Measurements from ENCODE around the gene SLC4A8. TPM values are rescaled to one million over a fixed set of nuclear protein-coding genes. Genes with fewer than 3 reads are reported as not detected.

Gene SLC4A8
- total and polyA plus RNA-seq, 12 donors, result 3.0 to 27.0 (median 11.6) TPM

- DNase-seq, result no peak
- no peaks in the 10 kb centered on the region for H3K9me3 ChIP-seq (replicated peaks in 1 of 3)
- no peaks in the 10 kb centered on the region for H3K27me3 ChIP-seq
- WGBS, 4 donors, result 83 to 91% (median 89%) methylated on average over 4 to 6 of the region's 6 CpGs
- H3K4me3 ChIP-seq, result no peak overlapping the region
- H3K36me3 ChIP-seq (replicated peaks in 1 of 2), result no peaks in the 10 kb centered on the region
- H3K27ac ChIP-seq, result no peak overlapping the region
- no peaks in the 10 kb centered on the region for H3K4me1 ChIP-seq (replicated peaks in 1 of 2)
- TF ChIP-seq POLR2A (IDR thresholded peaks at IDR 0.05) (no peak), CTCF (IDR thresholded peaks at IDR 0.05) (no peak)
- intact Hi-C loops (cut with DNase I), result no loop called here
These were observed 104.4 kb downstream of the SLC4A8 start for GRCh38 chr12:51528852-51529650.

DNA sequence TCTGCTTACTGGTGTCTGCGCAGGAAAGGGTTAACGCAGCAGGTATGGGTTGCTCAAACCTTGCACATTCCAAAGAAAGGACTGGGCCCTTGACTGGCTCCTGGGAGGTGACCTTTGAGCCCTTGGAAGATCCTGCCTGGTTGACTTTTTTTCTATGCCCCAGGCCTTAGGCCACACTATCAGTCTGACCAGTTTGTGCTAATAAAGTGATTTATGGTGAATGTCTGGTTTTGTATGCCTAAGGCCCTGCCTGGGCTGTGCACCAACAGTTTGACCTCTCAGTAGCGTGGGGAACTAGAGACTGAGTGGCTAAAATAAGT is 105.0 kb downstream of the SLC4A8 start:
- intact Hi-C loops (cut with DNase I), result no loop called here
- TF ChIP-seq CTCF (IDR thresholded peaks at IDR 0.05) (no peak), POLR2A (IDR thresholded peaks at IDR 0.05) (no peak)
- Histone ChIP-seq H3K36me3 (replicated peaks in 1 of 2) (no peaks in the 10 kb centered on the region), H3K27me3 (no peaks in the 10 kb centered on the region), H3K4me1 (replicated peaks in 1 of 2) (no peaks in the 10 kb centered on the region), H3K4me3 (no peak overlapping the region), H3K9me3 (replicated peaks in 1 of 3) (no peaks in the 10 kb centered on the region), H3K27ac (no peak overlapping the region)
- 80 to 84% (median 81%) methylated on average over 3 of the region's 3 CpGs for WGBS, 4 donors
- DNase-seq, result no peak

- no peak for DNase-seq
- no peaks in the 10 kb centered on the region for H3K27me3 ChIP-seq
- 83 to 94% (median 90%) methylated on average over 4 of the region's 4 CpGs for WGBS, 4 donors
- H3K36me3 ChIP-seq (replicated peaks in 1 of 2), result no peaks in the 10 kb centered on the region
- no peaks in the 10 kb centered on the region for H3K9me3 ChIP-seq (replicated peaks in 1 of 3)
- no peak overlapping the region for H3K4me3 ChIP-seq
- no peak for TF ChIP-seq CTCF (IDR thresholded peaks at IDR 0.05)
- TF ChIP-seq POLR2A (IDR thresholded peaks at IDR 0.05), result no peak
- H3K27ac ChIP-seq, result no peak overlapping the region
- no peaks in the 10 kb centered on the region for H3K4me1 ChIP-seq (replicated peaks in 1 of 2)
- intact Hi-C loops (cut with DNase I), result loop anchor here (2.0 to 5.0 kb wide), 2 partner anchors 107 to 108 kb away; partner anchors contain the start of gene SLC4A8 (in 1 of the 2)
These were observed 105.6 kb downstream of the SLC4A8 start for GRCh38 chr12:51530208-51530607.

DNA sequence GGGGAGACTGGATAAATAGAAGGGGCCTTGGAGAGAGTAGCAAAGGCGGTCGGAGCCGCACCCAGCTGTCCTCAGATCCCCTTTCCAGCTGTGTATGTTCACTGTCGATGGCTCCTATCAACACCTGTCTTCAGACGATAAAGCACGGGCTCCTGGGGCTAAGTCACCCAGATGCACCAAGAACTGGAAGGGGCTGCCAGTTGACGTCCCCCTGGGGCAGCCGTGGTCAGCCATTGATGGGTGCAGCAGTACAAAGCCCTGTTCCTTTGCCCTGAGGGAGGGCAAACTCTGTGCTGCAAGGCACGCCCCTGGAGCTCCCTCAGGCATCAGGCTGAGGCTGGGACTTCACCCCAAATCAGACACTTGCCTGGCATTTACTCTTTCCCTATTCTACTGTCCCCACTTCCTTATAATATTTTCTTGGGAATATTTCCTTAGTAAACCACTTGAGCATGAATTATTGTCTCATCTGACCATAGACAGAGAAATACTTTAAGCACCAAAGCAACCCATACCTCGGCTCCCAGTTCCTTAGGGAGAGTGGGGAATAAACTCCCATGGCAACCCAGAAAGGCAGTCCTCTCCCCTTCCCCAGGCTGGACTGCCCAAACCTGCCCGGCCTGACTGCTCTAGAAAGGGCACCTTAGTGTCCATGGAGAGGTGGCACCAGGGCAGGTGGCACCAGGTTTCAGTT is 106.8 kb downstream of the SLC4A8 start:
- H3K4me3 ChIP-seq, result no peak overlapping the region
- H3K27ac ChIP-seq, result no peak overlapping the region
- no peaks in the 10 kb centered on the region for H3K4me1 ChIP-seq (replicated peaks in 1 of 2)
- WGBS, 4 donors, result 56 to 68% (median 60%) methylated on average over 9 to 11 of the region's 11 CpGs
- H3K27me3 ChIP-seq, result no peaks in the 10 kb centered on the region
- intact Hi-C loops (cut with DNase I), result loop anchor here (2.0 to 5.0 kb wide), 2 partner anchors 109 kb away; partner anchors contain the start of gene SLC4A8 (in 1 of the 2)
- DNase-seq, result no peak
- no peaks in the 10 kb centered on the region for H3K9me3 ChIP-seq (replicated peaks in 1 of 3)
- no peak for TF ChIP-seq POLR2A (IDR thresholded peaks at IDR 0.05)
- TF ChIP-seq CTCF (IDR thresholded peaks at IDR 0.05), result no peak
- H3K36me3 ChIP-seq (replicated peaks in 1 of 2), result no peaks in the 10 kb centered on the region

Measured in adrenal gland (tissue), 12 donors.